GM12872 (cell line): ENCODE results near the gene ISLR2.
A peak's percentile ranks its signal among the peaks of the same experiment; 100 is the strongest.

ENCODE experiments used
- TF ChIP-seq, protein P1 (sequence below): IDR thresholded peaks from 3 replicates; pipeline ENCODE4 v1.5.1; 2011; ENCODE audit warnings: low read depth, mild to moderate bottlenecking, low read length, moderate library complexity; ENCODE audit not compliant: insufficient read depth

The ISLR2 gene

DNA sequence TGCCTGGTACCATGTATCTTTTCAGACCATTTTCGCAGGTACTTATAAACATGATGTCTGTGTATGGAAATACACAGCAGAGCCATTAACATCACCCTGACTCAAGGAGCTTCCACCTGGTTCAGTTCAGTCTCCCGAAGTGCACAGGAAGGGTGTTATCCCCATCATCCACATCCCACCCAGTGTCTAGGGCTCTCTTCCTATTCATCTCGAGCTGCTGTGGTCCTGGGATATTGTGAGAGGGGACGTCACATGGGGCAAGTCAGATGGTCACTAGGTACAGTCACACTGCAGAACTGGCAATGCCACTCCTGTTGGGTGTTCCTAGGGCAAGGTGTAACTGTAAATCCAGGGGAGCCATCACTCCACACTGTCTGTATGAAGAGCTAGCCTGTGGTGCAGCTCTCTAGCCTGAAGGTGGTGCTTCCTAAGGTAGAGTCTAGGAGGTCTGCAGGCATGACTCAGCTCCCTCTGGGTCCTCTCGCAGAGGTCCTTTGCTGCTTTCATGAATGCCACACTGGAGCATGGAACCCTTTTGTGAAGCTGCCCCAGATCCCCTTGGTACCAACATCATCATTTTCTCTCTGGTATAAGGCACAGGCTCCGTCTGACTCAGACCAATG is 13.9 kb downstream of the ISLR2 start:
- TF ChIP-seq, protein P1, sequence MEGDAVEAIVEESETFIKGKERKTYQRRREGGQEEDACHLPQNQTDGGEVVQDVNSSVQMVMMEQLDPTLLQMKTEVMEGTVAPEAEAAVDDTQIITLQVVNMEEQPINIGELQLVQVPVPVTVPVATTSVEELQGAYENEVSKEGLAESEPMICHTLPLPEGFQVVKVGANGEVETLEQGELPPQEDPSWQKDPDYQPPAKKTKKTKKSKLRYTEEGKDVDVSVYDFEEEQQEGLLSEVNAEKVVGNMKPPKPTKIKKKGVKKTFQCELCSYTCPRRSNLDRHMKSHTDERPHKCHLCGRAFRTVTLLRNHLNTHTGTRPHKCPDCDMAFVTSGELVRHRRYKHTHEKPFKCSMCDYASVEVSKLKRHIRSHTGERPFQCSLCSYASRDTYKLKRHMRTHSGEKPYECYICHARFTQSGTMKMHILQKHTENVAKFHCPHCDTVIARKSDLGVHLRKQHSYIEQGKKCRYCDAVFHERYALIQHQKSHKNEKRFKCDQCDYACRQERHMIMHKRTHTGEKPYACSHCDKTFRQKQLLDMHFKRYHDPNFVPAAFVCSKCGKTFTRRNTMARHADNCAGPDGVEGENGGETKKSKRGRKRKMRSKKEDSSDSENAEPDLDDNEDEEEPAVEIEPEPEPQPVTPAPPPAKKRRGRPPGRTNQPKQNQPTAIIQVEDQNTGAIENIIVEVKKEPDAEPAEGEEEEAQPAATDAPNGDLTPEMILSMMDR: peak; percentile 38; the same call in 1 of the 3 replicates

DNA sequence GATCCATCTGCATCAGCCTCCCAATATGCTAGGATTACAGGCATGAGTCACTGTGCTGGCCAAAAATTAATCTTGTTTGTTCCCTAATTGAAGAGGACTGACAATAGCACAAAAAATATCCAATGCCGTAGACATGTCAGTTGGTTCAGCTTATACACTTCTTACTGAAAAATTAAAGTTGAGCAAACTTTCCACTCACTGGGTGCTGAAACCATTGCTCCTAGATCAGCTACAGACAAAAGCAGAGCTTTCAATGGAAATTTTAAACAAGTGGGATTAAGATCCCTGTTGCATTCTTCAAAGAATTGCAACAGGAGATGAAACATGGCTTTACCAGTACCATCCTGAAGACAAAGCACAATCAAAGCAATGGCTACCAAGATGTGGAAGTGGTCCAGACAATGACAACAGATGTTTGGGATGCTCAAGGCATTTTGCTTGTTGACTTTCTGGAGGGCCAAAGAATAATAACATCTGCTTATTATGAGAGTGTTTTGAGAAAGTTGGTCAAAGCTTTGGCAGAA is 16.0 kb downstream of the ISLR2 start:
- TF ChIP-seq, protein P1: no peak

DNA sequence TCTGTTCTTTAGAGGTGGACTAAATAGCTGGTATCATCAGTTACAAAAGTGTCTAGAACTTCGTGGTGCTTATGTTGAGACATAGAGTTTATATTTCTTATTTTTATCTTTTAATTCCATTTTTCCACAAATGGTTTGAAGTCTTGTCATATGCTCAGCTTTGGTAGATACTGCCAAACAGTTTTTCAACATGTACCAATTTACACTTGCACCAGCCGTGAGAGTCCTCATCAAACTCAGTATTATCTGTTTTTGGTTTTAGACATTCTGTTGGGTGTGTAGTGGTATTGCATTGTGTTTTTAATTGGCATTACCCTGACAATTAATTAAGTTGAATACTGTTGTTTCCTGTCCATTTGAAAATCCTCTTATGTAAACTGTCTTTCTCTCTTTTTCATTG is 16.7 kb downstream of the ISLR2 start:
- TF ChIP-seq, protein P1: no peak

DNA sequence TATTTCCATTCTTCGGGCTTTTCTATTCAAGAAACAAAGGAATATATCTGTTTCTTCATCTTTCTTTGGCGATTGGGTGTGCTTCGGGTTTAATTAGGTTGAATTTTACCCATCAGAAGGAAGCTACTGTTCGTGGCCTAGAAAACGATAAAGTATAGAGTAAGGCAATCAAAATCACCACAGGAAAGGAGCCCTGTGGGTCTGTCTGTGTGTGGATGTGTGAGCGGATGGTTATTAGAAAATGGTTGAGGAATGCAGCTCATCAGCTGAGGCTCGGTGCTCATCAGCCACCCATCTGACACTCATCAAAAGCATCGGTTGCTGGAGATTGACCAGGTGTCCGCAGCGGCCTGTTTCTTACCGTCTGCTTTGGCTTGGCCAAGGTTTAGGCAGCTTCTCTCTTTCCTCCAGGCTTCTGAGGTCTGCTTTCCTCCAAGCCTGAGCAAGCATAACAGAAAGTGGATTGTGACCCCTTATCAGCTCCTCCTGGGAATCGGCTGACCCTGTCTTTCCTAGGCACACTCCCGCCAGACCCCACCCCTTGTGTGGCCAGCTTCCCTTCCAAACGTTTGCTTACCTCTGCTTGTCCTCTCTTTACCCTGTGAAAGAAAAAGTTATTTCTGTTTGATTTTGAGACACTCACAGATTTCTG is 25.5 kb downstream of the ISLR2 start:
- TF ChIP-seq, protein P1: no peak

DNA sequence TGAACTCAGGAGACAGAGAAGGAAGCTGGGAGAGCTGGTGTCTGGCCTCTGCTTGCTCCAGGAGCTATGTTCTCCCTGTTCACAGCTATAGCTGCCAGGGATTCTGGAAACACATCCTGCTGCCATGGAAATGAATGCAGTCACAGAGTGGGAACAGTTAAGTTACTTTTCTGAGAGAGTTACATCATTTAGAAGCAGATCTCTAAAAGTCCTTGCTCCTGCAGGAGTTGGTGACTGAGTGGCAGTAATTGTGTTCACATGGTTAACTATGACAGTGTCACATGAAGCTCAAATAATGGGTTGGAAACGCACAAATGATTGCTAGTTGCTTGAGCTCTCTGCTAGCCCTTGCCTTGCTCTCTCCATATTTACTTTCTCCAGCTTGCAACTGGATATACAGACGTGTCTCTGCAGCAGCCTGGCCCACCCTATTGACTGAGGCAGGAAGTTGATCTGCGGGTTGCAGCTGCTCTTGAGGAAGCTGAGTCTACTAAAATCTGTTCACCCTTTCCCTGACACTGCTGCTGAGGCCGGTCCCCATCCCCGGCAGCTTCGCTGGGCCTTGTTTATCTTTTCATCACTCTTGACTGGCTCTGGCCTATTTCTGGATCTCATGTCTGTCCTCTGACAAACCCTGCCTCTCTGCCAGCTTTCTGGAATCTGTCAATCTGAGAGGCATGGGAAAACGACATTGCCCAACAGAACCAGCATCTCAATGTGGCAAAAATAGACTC is 26.5 kb downstream of the ISLR2 start:
- TF ChIP-seq, protein P1: no peak

DNA sequence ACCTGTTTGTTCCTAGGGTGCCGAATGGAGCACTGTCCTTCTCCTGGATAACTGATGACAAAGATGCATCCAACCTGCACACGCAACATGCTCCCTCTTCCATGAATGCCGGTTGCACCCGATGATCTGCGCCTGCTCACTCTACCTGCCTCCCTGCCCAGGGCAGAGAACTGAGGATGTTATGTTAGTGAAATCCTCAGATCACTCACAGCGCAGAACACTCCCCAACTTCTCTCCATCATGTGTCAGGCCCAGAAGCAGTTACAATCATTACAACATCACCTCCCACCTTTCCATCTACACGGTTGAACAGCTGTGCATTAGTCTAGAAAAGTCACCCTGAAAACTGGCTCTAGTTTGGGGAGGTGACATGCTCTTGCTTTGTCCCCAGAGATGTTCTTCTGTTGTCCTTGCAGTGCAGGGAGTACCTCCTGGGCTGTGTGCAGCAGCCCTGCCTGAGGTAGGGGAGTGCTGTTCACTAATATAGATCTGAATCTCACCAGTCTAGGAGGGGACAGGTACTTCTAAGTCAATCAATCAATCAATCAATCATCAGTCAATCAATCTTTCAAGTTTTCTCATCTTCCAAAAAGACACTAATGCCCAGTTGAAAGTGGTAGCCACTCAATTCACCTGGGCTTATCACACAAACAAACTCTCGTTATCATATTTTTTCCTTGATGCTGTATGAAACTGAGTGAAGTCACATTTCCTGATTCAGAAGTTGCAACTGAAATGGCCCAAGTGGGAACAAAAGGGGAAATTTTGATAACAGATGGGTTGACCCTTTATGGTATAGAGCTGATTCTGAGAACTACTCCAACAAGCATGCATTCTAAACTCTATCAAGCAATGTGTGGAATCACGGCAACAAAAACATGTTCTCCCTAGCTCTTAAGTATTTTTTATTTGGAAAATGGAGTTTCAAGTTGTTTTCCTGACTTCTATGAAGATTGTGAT is 27.8 kb downstream of the ISLR2 start:
- TF ChIP-seq, protein P1: no peak
